GDM1 (cell line): ENCODE data around the gene SLC9A1.
"Not testable (repeated sequence)": the region's sequence is repeated elsewhere in the genome, so short reads cannot be mapped to it uniquely, and the experiment has no call there.

Experiments used
- DNase-seq: peaks from one replicate; lab custom pipeline; 2025; lab: John Stamatoyannopoulos, UW

The SLC9A1 gene

GRCh38 chr1:27132624-27133023 is 22.3 kb downstream of the SLC9A1 start:
- DNase-seq = no peak

DNA sequence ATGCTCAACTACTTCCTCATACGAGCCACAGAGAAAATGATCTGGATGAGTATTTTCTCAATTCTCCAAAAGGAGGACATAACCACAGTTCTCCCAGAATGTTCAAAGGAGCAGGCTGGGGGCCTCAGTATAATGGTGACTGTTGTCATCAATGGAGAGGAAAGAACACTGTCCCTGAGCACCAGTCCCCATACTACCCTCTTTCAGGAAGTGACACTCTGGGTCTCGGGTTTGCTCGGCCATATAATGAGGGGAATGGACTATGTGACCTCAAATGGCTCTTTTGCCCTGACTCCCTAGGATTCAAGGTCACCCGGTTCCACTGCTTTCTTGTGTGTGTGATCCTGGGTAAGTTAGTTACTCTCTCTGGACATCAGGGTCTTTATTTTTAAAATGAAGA is 22.8 kb downstream of the SLC9A1 start:
- no peak for DNase-seq

DNA sequence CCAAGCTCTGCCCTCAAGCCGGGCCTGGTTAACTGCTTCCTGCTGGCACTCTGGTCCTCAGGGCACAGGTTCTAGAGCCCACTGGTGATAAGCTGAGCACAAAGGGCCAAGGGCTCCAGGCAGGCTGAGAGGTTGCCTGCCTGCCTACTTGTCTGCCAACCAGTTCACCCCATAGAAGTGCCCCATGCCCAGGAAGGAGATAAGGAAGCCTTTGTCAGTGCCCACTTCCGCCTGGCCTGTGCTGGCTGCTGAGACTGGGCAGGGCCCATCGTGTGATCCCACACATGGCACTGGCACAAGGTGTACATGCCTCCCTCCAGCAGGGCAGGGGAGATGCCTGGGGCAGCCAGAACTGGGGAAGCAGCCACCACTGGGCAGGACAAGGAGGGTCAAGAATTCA is 24.1 kb downstream of the SLC9A1 start:
- DNase-seq = no peak

- no peak for DNase-seq
Measured at GRCh38 chr1:27129225-27129624, 25.7 kb downstream of the SLC9A1 start.

- no peak for DNase-seq
Measured at GRCh38 chr1:27127419-27127818, 27.5 kb downstream of the SLC9A1 start.

- no peak for DNase-seq
Measured at GRCh38 chr1:27126391-27126790, 28.5 kb downstream of the SLC9A1 start.

- DNase-seq = not testable (repeated sequence)
Measured at GRCh38 chr1:27125125-27125524, 29.8 kb downstream of the SLC9A1 start.

DNA sequence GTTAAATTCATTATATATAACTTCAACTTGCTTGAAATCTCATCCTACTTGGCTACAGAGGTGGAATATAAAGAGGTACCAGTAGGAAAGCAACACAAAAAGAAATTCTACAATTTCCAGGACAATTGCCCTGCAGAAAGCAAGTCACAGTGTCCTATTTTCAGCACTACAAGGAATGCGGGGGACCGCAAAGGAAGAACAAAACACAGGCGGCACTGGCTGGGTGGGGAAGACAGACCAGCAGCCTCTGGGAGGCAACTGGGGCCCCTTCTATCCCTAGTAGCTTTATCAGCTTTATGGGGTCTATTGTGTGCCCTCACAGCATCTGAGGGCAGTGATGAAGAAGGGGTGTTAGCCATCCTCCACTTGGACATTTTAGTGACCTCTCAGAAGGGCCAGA is 30.5 kb downstream of the SLC9A1 start:
- no peak for DNase-seq

GRCh38 chr1:27122652-27123051 is 32.3 kb downstream of the SLC9A1 start:
- DNase-seq = peak; percentile 15

- DNase-seq = no peak
Measured at GRCh38 chr1:27120854-27121253, 34.1 kb downstream of the SLC9A1 start.

DNA sequence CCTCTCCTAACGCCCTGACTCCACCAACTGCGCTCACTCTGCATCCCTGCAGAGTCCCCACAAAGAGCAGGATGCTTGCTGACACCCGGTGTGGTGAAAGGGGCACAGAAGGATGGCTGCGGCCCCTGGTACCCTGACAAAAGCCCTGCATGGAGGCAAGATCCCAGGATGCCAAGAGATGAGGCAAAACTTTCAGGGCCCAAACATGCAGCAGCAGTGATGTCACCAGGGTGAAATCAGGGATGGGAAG is 36.6 kb downstream of the SLC9A1 start:
- no peak for DNase-seq

DNA sequence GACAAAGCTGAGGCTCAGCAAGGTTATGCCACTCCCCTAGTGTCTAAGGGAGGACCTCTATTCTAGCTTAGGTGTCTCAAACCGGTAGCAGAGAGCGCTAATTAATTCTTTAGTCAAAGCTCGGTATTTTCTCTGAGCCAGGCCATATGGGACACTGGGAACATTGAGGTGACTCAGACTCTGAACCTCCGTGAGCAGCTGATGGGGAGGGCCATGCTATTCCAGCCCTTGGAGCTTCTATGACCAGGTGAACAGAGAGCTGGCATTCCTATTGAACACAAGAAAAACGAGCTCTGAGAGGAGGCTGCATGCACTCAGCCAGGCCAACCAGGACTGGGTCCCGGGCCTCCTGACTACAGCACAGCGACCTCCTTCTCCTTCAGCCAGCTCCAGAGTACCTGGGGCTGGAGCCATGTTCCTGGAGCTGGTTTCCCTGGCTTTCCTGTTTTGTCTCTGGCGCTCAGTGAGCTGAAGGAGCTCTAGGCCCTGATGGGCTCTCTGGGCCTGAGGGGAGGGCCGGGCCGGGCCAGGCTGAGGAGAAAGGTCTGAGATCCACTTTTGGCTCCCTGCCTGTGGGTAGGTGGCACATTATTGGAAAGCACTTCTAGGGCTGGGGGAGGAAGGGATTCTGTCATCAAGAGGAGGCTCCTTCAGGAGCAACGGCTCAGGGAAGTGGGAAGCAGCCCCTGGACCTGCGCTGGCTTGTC is 37.0 kb downstream of the SLC9A1 start:
- DNase-seq = no peak

- DNase-seq = peak; percentile 59
Measured at GRCh38 chr1:27116697-27117096, 38.2 kb downstream of the SLC9A1 start.

GRCh38 chr1:27116232-27116631 is 38.7 kb downstream of the SLC9A1 start:
- no peak for DNase-seq

- DNase-seq = no peak
Measured at GRCh38 chr1:27114546-27114945, 40.4 kb downstream of the SLC9A1 start.

DNA sequence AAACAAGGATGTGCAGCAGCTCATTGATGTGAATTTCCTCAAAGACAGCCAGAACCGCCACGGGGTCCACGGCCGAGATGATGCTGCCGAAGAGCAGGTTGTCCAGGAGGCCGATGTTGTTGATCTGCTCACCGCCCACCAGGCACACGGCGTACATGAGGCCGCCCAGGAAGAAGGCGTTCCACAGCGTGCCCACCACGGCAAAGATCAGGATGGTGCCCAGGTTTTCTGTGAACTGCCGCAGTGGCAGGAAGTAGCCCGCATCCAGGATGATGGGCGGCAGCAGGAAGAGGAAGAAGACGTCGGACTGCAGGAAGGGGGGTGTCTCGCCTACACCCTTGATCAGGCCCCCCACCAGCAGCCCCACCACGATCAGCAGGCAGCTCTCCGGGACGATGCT is 41.1 kb downstream of the SLC9A1 start:
- no peak for DNase-seq

GRCh38 chr1:27111626-27112573 is 43.0 kb downstream of the SLC9A1 start:
- DNase-seq = peak; percentile 98

DNA sequence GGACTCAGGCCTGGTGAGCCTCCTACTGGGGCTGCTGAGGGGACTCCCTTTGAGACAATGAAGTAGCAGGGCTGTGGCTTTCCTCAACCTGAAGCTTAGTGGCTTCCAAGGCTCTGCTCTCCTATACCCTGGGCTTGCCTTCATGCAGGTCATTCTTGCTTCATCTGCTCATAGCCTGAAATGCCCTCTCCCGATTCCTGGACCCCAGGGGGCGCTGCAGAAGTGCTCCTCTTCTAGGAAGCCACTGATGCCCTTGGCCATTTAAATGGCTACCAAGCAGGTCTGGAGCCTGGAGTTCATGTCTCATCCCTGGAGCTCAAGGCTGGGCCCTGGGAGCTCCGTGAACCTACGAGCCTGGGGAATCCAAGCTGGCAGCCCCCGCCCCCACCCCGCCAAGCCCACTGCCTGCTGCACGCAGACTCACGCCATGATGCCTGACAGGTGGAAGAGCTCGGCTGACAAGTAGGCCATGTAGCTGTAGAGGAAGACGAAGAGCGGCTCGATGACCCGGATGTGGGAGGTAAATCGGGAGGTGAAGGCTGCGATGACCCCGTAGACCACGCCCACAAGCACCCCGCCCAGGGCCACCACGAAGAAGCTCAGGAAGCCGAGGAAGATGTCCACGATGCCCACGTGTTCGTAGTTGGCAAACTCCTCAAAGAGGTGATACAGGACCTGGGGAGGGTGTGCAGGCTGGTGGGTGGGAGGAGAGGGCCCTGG is 45.7 kb downstream of the SLC9A1 start:
- peak; percentile 27 for DNase-seq

GRCh38 chr1:27108588-27108987 is 46.3 kb downstream of the SLC9A1 start:
- no peak for DNase-seq

DNA sequence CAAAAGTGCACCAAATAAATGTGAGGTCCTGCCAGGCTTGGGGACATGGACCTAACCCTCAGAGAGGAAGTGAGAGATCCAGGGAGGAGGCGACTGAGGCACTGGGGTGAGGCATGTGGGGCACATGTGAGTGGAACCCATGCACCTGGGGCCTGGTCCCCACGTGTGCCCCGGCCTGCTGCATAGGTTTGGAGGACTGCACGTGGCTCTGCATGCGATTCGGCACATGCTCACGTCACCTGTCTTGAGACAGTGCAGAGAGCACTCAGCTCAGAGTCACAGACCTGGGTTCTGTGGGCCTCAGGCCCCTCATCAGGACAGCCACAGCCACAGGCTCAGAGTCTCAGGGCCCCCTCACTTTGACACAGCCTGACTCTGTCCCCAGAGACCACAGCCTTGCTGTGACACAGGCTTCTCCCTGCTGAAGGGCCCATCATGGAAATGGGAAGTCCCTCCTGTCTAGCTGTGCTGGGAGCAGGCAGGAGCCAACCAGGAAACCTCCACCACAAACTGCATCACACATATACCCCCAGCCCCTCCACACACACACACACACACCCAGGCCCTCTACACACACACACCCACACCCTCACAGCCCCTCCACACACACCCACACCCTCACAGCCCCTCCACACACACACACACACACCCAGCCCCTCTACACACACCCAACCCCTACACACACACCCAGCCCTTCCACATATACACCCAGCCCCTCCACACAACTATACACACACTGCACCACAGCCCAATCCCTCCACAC is 48.2 kb downstream of the SLC9A1 start:
- peak; percentile 63 for DNase-seq

- no peak for DNase-seq
Measured at GRCh38 chr1:27105018-27105417, 49.9 kb downstream of the SLC9A1 start.

DNA sequence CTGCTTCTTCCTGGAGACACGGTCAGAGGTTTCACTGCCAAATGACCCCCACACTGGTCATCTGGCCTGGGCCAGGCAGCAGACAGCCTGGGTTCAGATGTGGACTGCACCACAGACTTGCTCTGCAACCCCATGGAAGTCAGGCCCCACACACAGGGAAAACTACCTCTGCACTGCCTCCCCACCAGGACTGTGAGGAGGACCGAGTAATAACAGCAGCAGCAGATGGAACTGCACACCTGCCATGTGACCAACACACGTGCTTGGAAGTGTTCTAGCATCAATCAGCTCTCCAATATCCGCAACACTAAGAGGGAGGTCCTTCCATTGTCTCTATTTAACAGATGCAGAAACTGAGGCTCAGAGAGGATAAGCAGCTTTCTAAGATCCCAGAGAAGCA is 51.4 kb downstream of the SLC9A1 start:
- DNase-seq = no peak
